NB4 (cell line): ENCODE data around the gene SUSD4.

ENCODE experiments used
- DNase-seq: peaks from one replicate; pipeline ENCODE4 v3.0.0; 2010; ENCODE audit warnings: low read depth
- H3K4me3 ChIP-seq: one replicate; pipeline ENCODE4 v1.5.1; 2011; ENCODE audit warnings: mild to moderate bottlenecking, low read depth, low read length, moderate library complexity
- MYC ChIP-seq: IDR thresholded peaks from 2 replicates; pipeline ENCODE4 v1.6.1; 2011; ENCODE audit warnings: low read depth, low read length
- POLR2A ChIP-seq: IDR thresholded peaks from 2 replicates; pipeline ENCODE4 v1.6.1; 2011; ENCODE audit warnings: mild to moderate bottlenecking; ENCODE audit not compliant: insufficient read length; ENCODE audit errors: extremely low read depth
- TF ChIP-seq, protein P1 (sequence below): IDR thresholded peaks from 2 replicates; pipeline ENCODE4 v1.6.1; 2011; ENCODE audit warnings: low read depth, low read length
- TF ChIP-seq, protein P2 (sequence below): IDR thresholded peaks from one replicate; pipeline ENCODE4 v1.5.1; 2012; ENCODE audit warnings: low read depth, low read length

SUSD4 gene

DNA sequence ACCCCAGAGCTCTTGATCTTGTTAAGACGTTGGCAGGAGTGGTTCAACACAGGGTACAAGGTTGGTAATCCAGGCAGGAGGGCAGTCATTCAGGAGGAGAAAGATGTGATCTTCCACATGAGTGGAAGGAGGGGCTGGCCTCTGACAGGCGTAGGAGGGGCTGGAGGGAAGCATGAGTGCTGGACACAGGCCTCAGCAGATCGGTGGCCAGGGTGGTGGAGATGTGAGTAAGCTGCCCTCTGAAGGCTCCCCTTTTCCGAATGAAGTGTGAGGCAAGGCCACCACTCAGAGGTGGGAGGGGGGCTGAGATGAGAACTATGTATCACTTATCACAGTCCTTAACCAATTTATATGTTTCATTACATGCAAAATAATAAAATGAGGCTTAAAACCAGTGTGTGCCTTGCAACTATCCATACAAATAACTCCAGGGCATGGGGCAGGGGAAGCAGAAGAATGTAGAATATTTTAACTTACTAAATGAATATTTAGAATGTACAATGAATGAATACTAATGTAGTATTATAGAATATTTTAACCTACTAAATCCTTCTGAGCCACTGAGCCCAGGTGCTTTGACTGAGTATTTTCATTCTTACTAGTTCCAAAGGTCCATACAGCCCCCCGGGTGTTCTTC, 117.4 kb downstream of the SUSD4 start:
- no peak for DNase-seq
- H3K4me3 ChIP-seq = no peak overlapping the region
- TF ChIP-seq, protein P1, sequence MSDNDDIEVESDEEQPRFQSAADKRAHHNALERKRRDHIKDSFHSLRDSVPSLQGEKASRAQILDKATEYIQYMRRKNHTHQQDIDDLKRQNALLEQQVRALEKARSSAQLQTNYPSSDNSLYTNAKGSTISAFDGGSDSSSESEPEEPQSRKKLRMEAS = no peak
- no peak for TF ChIP-seq POLR2A
- TF ChIP-seq, protein P2, sequence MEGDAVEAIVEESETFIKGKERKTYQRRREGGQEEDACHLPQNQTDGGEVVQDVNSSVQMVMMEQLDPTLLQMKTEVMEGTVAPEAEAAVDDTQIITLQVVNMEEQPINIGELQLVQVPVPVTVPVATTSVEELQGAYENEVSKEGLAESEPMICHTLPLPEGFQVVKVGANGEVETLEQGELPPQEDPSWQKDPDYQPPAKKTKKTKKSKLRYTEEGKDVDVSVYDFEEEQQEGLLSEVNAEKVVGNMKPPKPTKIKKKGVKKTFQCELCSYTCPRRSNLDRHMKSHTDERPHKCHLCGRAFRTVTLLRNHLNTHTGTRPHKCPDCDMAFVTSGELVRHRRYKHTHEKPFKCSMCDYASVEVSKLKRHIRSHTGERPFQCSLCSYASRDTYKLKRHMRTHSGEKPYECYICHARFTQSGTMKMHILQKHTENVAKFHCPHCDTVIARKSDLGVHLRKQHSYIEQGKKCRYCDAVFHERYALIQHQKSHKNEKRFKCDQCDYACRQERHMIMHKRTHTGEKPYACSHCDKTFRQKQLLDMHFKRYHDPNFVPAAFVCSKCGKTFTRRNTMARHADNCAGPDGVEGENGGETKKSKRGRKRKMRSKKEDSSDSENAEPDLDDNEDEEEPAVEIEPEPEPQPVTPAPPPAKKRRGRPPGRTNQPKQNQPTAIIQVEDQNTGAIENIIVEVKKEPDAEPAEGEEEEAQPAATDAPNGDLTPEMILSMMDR = no peak
- TF ChIP-seq MYC = no peak

DNA sequence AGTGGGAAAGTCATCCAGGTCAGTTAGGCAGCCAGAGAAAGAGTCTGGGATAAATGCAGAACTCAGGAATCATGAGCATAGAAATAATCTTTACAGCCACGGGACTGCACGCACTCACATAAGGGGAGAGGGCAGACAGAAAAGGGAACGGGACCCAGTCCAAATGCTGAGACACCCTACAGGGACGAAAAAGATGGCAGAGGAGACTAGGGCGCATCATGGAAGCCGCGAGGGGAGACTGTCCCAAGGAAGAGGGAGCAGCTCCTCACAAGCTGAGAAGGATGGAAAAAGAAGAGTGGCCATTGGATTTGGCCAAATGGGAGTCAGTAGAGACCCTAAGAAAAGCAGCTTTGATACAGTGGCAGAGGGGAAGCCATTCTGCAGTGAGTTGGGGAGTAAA, 118.0 kb downstream of the SUSD4 start:
- no peak for DNase-seq
- H3K4me3 ChIP-seq = no peak overlapping the region
- TF ChIP-seq, protein P2 = no peak
- TF ChIP-seq POLR2A (no peak), MYC (no peak)
- TF ChIP-seq, protein P1 = no peak

DNA sequence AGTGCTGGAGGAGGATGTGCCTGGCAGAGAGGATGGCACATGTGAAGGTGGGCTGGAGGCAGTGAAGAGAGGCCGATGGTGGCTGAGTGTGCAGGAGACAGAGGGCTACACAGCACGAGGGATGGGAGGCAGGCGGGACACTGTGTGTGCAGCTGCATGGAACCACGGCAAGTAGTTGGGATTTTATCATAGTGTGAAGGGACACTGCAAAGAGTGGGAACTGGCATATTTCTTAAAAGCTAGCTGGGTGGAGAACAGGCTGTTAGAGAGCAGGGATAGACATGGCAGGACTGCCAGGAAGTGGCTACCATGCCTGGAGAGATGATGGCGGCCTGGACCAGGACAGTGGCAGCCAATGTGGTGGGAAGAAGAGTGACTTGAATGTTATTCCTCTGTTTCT, 118.6 kb downstream of the SUSD4 start:
- no peak for DNase-seq
- TF ChIP-seq, protein P1 = no peak
- TF ChIP-seq POLR2A = no peak
- TF ChIP-seq MYC = no peak
- TF ChIP-seq, protein P2 = no peak
- H3K4me3 ChIP-seq = no peak overlapping the region

DNA sequence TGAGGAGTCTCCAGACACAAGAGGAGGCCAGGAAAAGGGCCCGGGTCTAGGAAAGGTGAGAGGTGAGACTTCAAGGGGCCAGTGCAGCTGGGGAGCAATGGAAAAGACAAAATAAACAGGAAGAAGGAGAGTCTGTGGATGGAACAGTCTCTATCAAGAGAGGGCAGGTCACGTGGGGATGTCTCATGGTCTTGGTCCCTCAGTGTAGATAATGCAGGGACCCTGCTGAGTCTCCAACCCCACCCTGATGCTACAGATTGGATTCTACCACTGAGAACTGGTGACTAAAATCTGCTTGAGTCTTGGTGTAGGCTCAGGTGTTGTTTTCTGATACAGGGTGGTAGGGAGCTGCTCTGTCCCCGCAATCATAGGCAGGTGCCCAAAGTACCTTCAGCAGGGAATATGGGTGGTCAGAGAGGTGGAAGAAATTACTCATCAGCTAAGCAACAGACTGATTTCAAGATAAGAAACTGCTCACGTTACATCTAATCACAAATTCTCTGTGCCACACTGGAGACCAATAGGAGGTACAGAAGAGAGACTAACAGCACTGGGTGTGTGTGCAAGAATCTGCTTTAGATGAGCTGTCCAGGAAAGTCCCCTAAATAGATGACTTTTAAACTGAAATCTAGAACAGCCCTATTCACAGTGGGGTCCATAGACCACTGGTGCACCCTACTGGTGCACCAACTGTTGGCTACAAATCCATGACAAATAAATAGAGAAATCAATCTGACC, 119.4 kb downstream of the SUSD4 start:
- no peak overlapping the region for H3K4me3 ChIP-seq
- TF ChIP-seq, protein P2 = peak; percentile 14
- TF ChIP-seq, protein P1 = no peak
- DNase-seq = peak; percentile 27

DNA sequence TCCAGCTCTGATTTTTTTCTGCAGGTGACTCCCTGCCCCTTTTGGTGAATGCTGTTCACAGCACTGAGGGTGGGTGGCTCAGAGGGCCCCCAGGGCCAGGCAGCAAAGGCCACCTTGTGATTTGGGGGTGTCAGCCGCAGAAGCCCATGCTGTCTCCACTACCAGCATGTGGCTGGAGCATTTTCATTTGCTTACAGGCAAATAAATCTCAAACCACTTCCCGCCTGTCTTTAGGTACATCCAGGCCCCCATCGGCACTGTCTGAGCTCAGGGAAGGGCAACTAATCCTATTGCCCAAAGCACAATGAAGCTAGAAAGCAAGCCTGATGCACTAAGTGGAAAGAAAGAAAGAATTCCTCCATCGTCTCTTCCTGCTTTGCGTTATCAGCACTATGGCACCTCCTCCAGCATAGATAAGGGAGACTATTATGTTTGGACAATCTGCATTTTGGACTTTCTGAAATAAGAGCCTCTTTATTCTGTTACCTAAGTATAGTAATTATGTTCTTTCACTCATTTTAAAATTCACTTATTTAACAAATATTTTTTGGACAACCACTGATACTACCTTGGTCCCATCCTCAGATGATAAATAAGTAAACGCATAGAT, 120.4 kb downstream of the SUSD4 start:
- TF ChIP-seq, protein P2 = no peak
- TF ChIP-seq POLR2A (no peak), MYC (no peak)
- TF ChIP-seq, protein P1 = no peak
- H3K4me3 ChIP-seq = no peak overlapping the region
- DNase-seq = no peak
